Esophagus muscularis mucosa (tissue), 4 donors: ENCODE data around the gene DDIT4L.

Experiments used
- CTCF ChIP-seq, 3 experiments: fragments of 200-600 bp in 2 of 3; fragments of 450-650 bp in 1 of 3; sonication (generic) in 2 of 3; IDR thresholded peaks; one replicate each; pipeline ENCODE4 v1.5.1; 2017 to 2019; ENCODE audit warnings: antibody characterized with exemption in 3 of 3, mild to moderate bottlenecking in 2 of 3, moderate library complexity in 1 of 3
- EP300 ChIP-seq: sonication (generic); formaldehyde crosslinking; IDR thresholded peaks from one replicate; pipeline ENCODE4 v1.6.1; 2017; ENCODE audit warnings: antibody characterized with exemption
- POLR2A ChIP-seq: fragments of 450-650 bp; IDR thresholded peaks from one replicate; pipeline ENCODE4 v1.6.1; 2017; ENCODE audit warnings: antibody characterized with exemption, moderate library complexity, mild to moderate bottlenecking, low read depth

- TF ChIP-seq EP300 (no peak), POLR2A (no peak), CTCF (IDR thresholded peaks at IDR 0.05) (no peak)
Measured at GRCh38 chr4:100162027-100162685, 28.1 kb downstream of the DDIT4L start.
